Colonic mucosa (tissue), 4 donors: Measurements from ENCODE around the gene GKN2. TPM values are rescaled to one million over a fixed set of nuclear protein-coding genes. Genes with fewer than 3 reads are reported as not detected.

Experiments
- DNase-seq: peaks from one replicate; pipeline ENCODE4 v3.0.0-alpha.2; 2020
- H3K27ac ChIP-seq: fragments of 200-600 bp; one replicate; pipeline ENCODE4 v1.8.0; 2021
- H3K27me3 ChIP-seq: fragments of 200-600 bp; one replicate; pipeline ENCODE4 v1.8.0; 2021
- H3K36me3 ChIP-seq: fragments of 200-600 bp; one replicate; pipeline ENCODE4 v1.8.0; 2021
- H3K4me1 ChIP-seq: fragments of 200-600 bp; one replicate; pipeline ENCODE4 v1.8.0; 2021; ENCODE audit warnings: mild to moderate bottlenecking
- H3K4me3 ChIP-seq: fragments of 200-600 bp; one replicate; pipeline ENCODE4 v1.8.0; 2021
- H3K9ac ChIP-seq, 2 donors: one replicate each; pipeline ENCODE4 v1.7.0; 2013; ENCODE audit warnings: control low read depth in 2 of 2, low read depth in 2 of 2, low read length in 2 of 2
- H3K9me3 ChIP-seq: fragments of 200-600 bp; one replicate; pipeline ENCODE4 v1.8.0; 2021
- CTCF ChIP-seq: fragments of 200-600 bp; IDR thresholded peaks from one replicate; pipeline ENCODE4 v1.8.0; 2022; ENCODE audit warnings: antibody characterized with exemption, mild to moderate bottlenecking
- intact Hi-C: fragments of 100-400 bp; cut with DNase I; formaldehyde crosslinking; loops from one replicate; pipeline ENCODE4 v1.14.1; 2022
- total RNA-seq, 2 donors: library from RNA; stranded (reverse); fragmentation: NEBNext Ultra II Directional in 1 of 2; extraction: Animal tissue kit (Norgen Biotek cat#: 25700) in 1 of 2; gene quantifications; one replicate each; pipeline ENCODE4 v1.2.1, GENCODE V29; 2021
- donor health status: healthy.
- donor health status: DM: no; HTN: no; CAD: no.
- donor health status: DM: no; HTN: no; CAD: no.

GKN2 gene
- total RNA-seq, 2 donors from 2014 or later, result 0.32 TPM; not detected in 1

GRCh38 chr2:68925295-68925896 lies 27.3 kb downstream of the GKN2 start:
- Histone ChIP-seq H3K4me3 (no peak overlapping the region), H3K27me3 (no peaks in the 10 kb centered on the region), H3K36me3 (no peaks in the 10 kb centered on the region), H3K27ac (no peak overlapping the region), H3K9me3 (no peaks in the 10 kb centered on the region), H3K9ac (no peak overlapping the region), H3K4me1 (no peaks in the 10 kb centered on the region)
- intact Hi-C loops, result loop anchor here (5.0 kb wide), 1 partner anchor 218 kb away; no protein-coding TSS in a partner anchor
- peak; percentile 81 for TF ChIP-seq CTCF
- DNase-seq, result peak; percentile 58

- Histone ChIP-seq H3K9ac (no peak overlapping the region), H3K4me3 (no peak overlapping the region), H3K4me1 (no peaks in the 10 kb centered on the region), H3K27ac (no peak overlapping the region), H3K27me3 (no peaks in the 10 kb centered on the region), H3K9me3 (no peaks in the 10 kb centered on the region), H3K36me3 (no peaks in the 10 kb centered on the region)
- DNase-seq, result no peak
- intact Hi-C loops, result no loop called here
- TF ChIP-seq CTCF, result no peak
Observed at GRCh38 chr2:68921646-68922045, 31.0 kb downstream of the GKN2 start.

- no peak for TF ChIP-seq CTCF
- no peaks in the 10 kb centered on the region for H3K9me3 ChIP-seq
- H3K27ac ChIP-seq, result no peak overlapping the region
- no peak overlapping the region for H3K4me3 ChIP-seq
- no peak for DNase-seq
- H3K4me1 ChIP-seq, result no peaks in the 10 kb centered on the region
- no peaks in the 10 kb centered on the region for H3K36me3 ChIP-seq
- H3K9ac ChIP-seq, result no peak overlapping the region
- intact Hi-C loops, result no loop called here
- no peaks in the 10 kb centered on the region for H3K27me3 ChIP-seq
Observed at GRCh38 chr2:68920481-68921170, 32.1 kb downstream of the GKN2 start.

- no peaks in the 10 kb centered on the region for H3K4me1 ChIP-seq
- H3K9ac ChIP-seq, result no peak overlapping the region
- no peaks in the 10 kb centered on the region for H3K9me3 ChIP-seq
- intact Hi-C loops, result loop anchor here (10.0 kb wide), 1 partner anchor 454 kb away; the partner anchor contains the start of genes APLF and FBXO48
- H3K27ac ChIP-seq, result no peak overlapping the region
- TF ChIP-seq CTCF, result no peak
- no peaks in the 10 kb centered on the region for H3K36me3 ChIP-seq
- H3K27me3 ChIP-seq, result no peaks in the 10 kb centered on the region
- no peak for DNase-seq
- H3K4me3 ChIP-seq, result no peak overlapping the region
Observed at GRCh38 chr2:68918497-68918896, 34.2 kb downstream of the GKN2 start.

GRCh38 chr2:68917034-68917718 lies 35.5 kb downstream of the GKN2 start:
- Histone ChIP-seq H3K36me3 (no peaks in the 10 kb centered on the region), H3K27ac (no peak overlapping the region), H3K4me3 (no peak overlapping the region), H3K9ac (no peak overlapping the region), H3K27me3 (no peaks in the 10 kb centered on the region), H3K4me1 (no peaks in the 10 kb centered on the region), H3K9me3 (no peaks in the 10 kb centered on the region)
- no peak for TF ChIP-seq CTCF
- intact Hi-C loops, result loop anchor here (10.0 kb wide), 1 partner anchor 452 kb away; the partner anchor contains the start of genes APLF and FBXO48
- DNase-seq, result no peak
